Type B pancreatic cell (in vitro differentiated cells): Measurements from ENCODE around the gene ZCCHC14. TPM values are rescaled to one million over a fixed set of nuclear protein-coding genes. Genes with fewer than 3 reads are reported as not detected.

Experiments used
- DNase-seq: peaks from one replicate; pipeline ENCODE4 v3.0.0; 2021; ENCODE audit warnings: mixed read lengths; ENCODE audit not compliant: unreplicated experiment; ENCODE audit errors: extremely low spot score
- H3K27ac Mint-ChIP-seq: 2 replicates; pipeline ENCODE4 v1.8.0; 2021; ENCODE audit warnings: mild to moderate bottlenecking, mixed read lengths
- H3K27me3 Mint-ChIP-seq: 2 replicates; pipeline ENCODE4 v1.8.0; 2021; ENCODE audit warnings: mixed read lengths
- H3K36me3 Mint-ChIP-seq: 2 replicates; pipeline ENCODE4 v1.8.0; 2021; ENCODE audit warnings: mixed read lengths
- H3K4me1 Mint-ChIP-seq: one replicate; pipeline ENCODE4 v1.8.0; 2021; ENCODE audit warnings: mixed read lengths; ENCODE audit not compliant: unreplicated experiment
- H3K4me3 Mint-ChIP-seq: 2 replicates; pipeline ENCODE4 v1.8.0; 2021; ENCODE audit warnings: mild to moderate bottlenecking, mixed read lengths
- H3K9me3 Mint-ChIP-seq: 2 replicates; pipeline ENCODE4 v1.8.0; 2021; ENCODE audit warnings: mixed read lengths
- total RNA-seq: library from RNA; stranded (reverse); gene quantifications from 2 replicates; pipeline ENCODE4 v1.2.1, GENCODE V29; 2021; ENCODE audit warnings: low replicate concordance
- TF ChIP-seq, protein P1 (sequence below): fragments of 200-600 bp; sonication (generic); conservative IDR thresholded peaks from 2 replicates; pipeline ENCODE4 v1.5.0; 2021; ENCODE audit warnings: antibody characterized with exemption, mild to moderate bottlenecking

Gene ZCCHC14
- total RNA-seq, 1 donor from 2014 or later = 32.3 TPM

DNA sequence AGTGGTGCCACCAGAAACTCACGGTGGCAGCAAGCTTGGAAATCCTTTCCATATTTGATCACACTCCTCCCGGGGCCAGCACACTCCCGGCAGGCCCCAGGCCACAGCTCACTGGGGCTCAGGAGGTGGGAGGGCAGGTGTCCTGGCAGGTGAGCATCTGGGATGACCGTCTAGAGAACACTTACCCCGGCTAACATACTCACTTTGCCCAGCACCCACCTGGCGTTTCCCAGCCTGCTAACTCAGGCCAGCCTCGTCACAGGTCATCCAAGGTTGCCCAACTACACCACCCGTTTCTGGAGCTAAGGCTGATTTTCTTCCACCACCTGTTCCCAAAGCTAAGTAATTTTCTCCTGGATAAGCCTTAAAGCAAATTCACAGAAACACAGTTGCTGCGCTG is 134.1 kb downstream of the ZCCHC14 start:
- Mint-ChIP-seq H3K4me1 (peaks cover 9% of the 10 kb centered on the region), H3K27ac (no peak overlapping the region), H3K4me3 (no peak overlapping the region), H3K36me3 (peaks cover 20% of the 10 kb centered on the region), H3K27me3 (no peaks in the 10 kb centered on the region), H3K9me3 (no peaks in the 10 kb centered on the region)
- no peak for DNase-seq
- TF ChIP-seq, protein P1, sequence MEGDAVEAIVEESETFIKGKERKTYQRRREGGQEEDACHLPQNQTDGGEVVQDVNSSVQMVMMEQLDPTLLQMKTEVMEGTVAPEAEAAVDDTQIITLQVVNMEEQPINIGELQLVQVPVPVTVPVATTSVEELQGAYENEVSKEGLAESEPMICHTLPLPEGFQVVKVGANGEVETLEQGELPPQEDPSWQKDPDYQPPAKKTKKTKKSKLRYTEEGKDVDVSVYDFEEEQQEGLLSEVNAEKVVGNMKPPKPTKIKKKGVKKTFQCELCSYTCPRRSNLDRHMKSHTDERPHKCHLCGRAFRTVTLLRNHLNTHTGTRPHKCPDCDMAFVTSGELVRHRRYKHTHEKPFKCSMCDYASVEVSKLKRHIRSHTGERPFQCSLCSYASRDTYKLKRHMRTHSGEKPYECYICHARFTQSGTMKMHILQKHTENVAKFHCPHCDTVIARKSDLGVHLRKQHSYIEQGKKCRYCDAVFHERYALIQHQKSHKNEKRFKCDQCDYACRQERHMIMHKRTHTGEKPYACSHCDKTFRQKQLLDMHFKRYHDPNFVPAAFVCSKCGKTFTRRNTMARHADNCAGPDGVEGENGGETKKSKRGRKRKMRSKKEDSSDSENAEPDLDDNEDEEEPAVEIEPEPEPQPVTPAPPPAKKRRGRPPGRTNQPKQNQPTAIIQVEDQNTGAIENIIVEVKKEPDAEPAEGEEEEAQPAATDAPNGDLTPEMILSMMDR = no peak

DNA sequence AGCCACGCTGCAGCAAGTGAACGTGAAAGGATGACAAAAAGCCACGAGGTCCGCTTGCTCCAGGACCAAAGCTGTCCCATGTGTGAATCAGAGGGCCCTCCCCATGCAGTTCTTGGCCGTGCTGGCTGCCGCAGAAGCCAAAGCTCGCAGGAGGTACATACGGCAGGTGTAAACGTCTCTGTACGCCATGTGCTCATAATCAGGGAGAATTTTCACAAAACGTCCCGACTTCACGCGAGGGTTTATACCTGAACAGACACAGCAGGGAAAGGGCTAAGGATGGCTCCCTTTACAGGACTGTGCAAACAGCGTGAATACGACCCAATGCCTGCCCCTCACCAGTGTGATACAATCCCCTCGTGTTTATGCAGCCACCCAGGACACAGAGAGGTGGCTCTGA is 134.6 kb downstream of the ZCCHC14 start:
- TF ChIP-seq, protein P1 = no peak
- Mint-ChIP-seq H3K27me3 (no peaks in the 10 kb centered on the region), H3K36me3 (peaks cover 16% of the 10 kb centered on the region), H3K4me3 (no peak overlapping the region), H3K4me1 (peaks cover 4% of the 10 kb centered on the region), H3K9me3 (no peaks in the 10 kb centered on the region), H3K27ac (peak overlapping the region; percentile 41)
- no peak for DNase-seq

DNA sequence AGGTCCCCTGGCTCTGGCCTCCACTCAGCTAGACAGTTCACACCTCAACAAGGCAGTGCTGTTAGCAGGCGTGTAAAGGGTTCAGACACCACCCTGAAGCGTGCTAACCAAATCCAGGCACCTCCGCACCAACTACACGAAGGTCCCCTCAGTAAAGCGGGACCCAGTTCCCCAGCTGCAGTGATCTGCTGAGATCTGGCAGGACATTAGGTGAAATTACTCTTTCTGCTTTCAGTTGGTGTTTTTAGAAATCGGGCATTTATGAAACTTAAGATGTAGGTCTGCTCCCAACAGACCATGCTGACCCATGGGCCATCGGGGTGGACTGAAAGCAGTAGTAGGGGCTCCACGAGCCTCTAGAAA is 136.4 kb downstream of the ZCCHC14 start:
- Mint-ChIP-seq H3K36me3 (peaks cover 16% of the 10 kb centered on the region), H3K9me3 (no peaks in the 10 kb centered on the region), H3K27me3 (no peaks in the 10 kb centered on the region), H3K4me3 (no peak overlapping the region), H3K27ac (peak overlapping the region; percentile 26), H3K4me1 (peaks cover 4% of the 10 kb centered on the region)
- TF ChIP-seq, protein P1 = no peak
- DNase-seq = no peak

Other genes starting within 250 kb of the ZCCHC14 start
- 3.0 and 6.3 TPM in 2 replicates for gene C16orf95, start 175.6 kb downstream of the ZCCHC14 start, total RNA-seq
- 26.5 and 35.1 TPM in 2 replicates for gene FBXO31, start 109.2 kb downstream of the ZCCHC14 start, total RNA-seq
- gene MAP1LC3B, start 100.7 kb downstream of the ZCCHC14 start, total RNA-seq = 44.4 and 58.5 TPM in 2 replicates
- gene JPH3, start 109.5 kb upstream of the ZCCHC14 start, total RNA-seq = 7.2 and 27.5 TPM in 2 replicates